GM23248 (cell line): ENCODE measurements around the gene DCP1A. TPM values are rescaled to one million over a fixed set of nuclear protein-coding genes. Genes with fewer than 3 reads are reported as not detected.
"Not testable (repeated sequence)": the region's sequence is repeated elsewhere in the genome, so short reads cannot be mapped to it uniquely, and the experiment has no call there.

Experiments used
- DNase-seq: peaks from one replicate; pipeline ENCODE4 v3.0.0-alpha.2; 2015
- H2AFZ ChIP-seq: fragments of 200-600 bp; sonication (generic); 2 replicates; pipeline ENCODE4 v1.6.1; 2016; ENCODE audit warnings: antibody characterized with exemption
- H3F3A ChIP-seq: fragments of 200-600 bp; sonication (generic); 2 replicates; pipeline ENCODE4 v1.6.1; 2016; ENCODE audit warnings: mild to moderate bottlenecking, antibody characterized with exemption, mixed run types; ENCODE audit not compliant: insufficient read depth
- H3K27ac ChIP-seq: fragments of 200-600 bp; sonication (generic); 2 replicates; pipeline ENCODE4 v1.5.1; 2016; ENCODE audit warnings: mild to moderate bottlenecking
- H3K27me3 ChIP-seq: fragments of 200-600 bp; sonication (generic); replicated peaks from 2 replicates; pipeline ENCODE4 v1.6.1; 2016; ENCODE audit warnings: mild to moderate bottlenecking; ENCODE audit not compliant: insufficient read depth
- H3K36me3 ChIP-seq: fragments of 200-600 bp; sonication (generic); 2 replicates; pipeline ENCODE4 v1.6.1; 2016; ENCODE audit warnings: low read depth, mild to moderate bottlenecking
- H3K4me1 ChIP-seq: fragments of 200-600 bp; sonication (generic); 2 replicates; pipeline ENCODE4 v1.6.1; 2016; ENCODE audit warnings: mild to moderate bottlenecking; ENCODE audit not compliant: insufficient read depth
- H3K4me2 ChIP-seq: fragments of 200-600 bp; sonication (generic); one replicate; pipeline ENCODE4 v1.6.1; 2016; ENCODE audit warnings: mild to moderate bottlenecking; ENCODE audit not compliant: unreplicated experiment
- H3K4me3 ChIP-seq: fragments of 200-600 bp; sonication (generic); 2 replicates; pipeline ENCODE4 v1.5.1; 2016; ENCODE audit warnings: mild to moderate bottlenecking
- H3K79me2 ChIP-seq: fragments of 200-600 bp; sonication (generic); 2 replicates; pipeline ENCODE4 v1.6.1; 2016; ENCODE audit warnings: mild to moderate bottlenecking; ENCODE audit not compliant: insufficient read depth
- H3K9ac ChIP-seq: fragments of 200-600 bp; sonication (generic); 2 replicates; pipeline ENCODE4 v1.6.1; 2016; ENCODE audit warnings: mild to moderate bottlenecking
- H3K9me2 ChIP-seq: fragments of 200-600 bp; sonication (generic); 2 replicates; pipeline ENCODE4 v1.6.1; 2016; ENCODE audit warnings: mixed run types, mild to moderate bottlenecking, moderate library complexity; ENCODE audit not compliant: insufficient read depth
- H3K9me3 ChIP-seq: fragments of 200-600 bp; sonication (generic); one replicate; pipeline ENCODE4 v1.6.1; 2017; ENCODE audit warnings: low read depth
- H4K20me1 ChIP-seq: fragments of 200-600 bp; sonication (generic); 2 replicates; pipeline ENCODE4 v1.6.0; 2016; ENCODE audit not compliant: insufficient read depth
- EZH2 ChIP-seq: fragments of 200-600 bp; sonication (generic); IDR thresholded peaks from 2 replicates; pipeline ENCODE4 v1.6.1; 2018; ENCODE audit warnings: antibody characterized with exemption, mild to moderate bottlenecking; ENCODE audit not compliant: insufficient read depth, poor library complexity, severe bottlenecking
- EZH2phosphoT487 ChIP-seq: fragments of 200-600 bp; sonication (generic); IDR thresholded peaks from 2 replicates; pipeline ENCODE4 v1.6.1; 2018; ENCODE audit warnings: antibody characterized with exemption, moderate library complexity, mild to moderate bottlenecking, low read depth; ENCODE audit not compliant: insufficient read depth
- WGBS, 2 experiments: methylation state at CpG; one replicate each; pipeline ENCODE4 v1.1.6; 2015 to 2017; ENCODE audit warnings: low lambda C conversion rate in 2 of 2, low coverage in 1 of 2; ENCODE audit errors: missing lambda C conversion rate in 2 of 2; 5-methylcytosine and 5-hydroxymethylcytosine counted together
- in situ Hi-C: fragments of 300-500 bp; cut with MboI; formaldehyde crosslinking; loops from 2 replicates; pipeline ENCODE4 v1.15.0; 2020
- polyA plus RNA-seq: library from polyadenylated mRNA; unstranded; fragments of >200 nt; fragmentation: Nextera tagmentation; extraction: Ambion mirVana; gene quantifications from 2 replicates; pipeline ENCODE4 v1.2.1, GENCODE V29; 2016
- total RNA-seq: library from RNA; depleted of rRNA; stranded (reverse); fragments of >200 nt; shearing (Covaris generic); gene quantifications from 2 replicates; pipeline ENCODE4 v1.2.3, GENCODE V29; 2014

Gene DCP1A
- total and polyA plus RNA-seq, 2 experiments from 2014 or later, result 13.1 to 27.2 TPM

GRCh38 chr3:53253707-53254508 is 93.4 kb downstream of the DCP1A start:
- peaks cover 10% of the 10 kb centered on the region; the same call in 1 of the 2 replicates for H3K4me1 ChIP-seq
- H3K4me3 ChIP-seq, result peak overlapping the region; percentile 96
- no peak for TF ChIP-seq EZH2
- peaks cover 65% of the 10 kb centered on the region for H3K79me2 ChIP-seq
- peak overlapping the region; percentile 89 for H3K4me2 ChIP-seq
- H4K20me1 ChIP-seq, result peaks cover 18% of the 10 kb centered on the region; the same call in 1 of the 2 replicates
- WGBS, 2 experiments, result 41 to 44% methylated on average over 7 of the region's 7 CpGs
- in situ Hi-C loops, result no loop called here
- no peaks in the 10 kb centered on the region for H3K27me3 ChIP-seq
- no peaks in the 10 kb centered on the region for H3K9me2 ChIP-seq
- peak overlapping the region; percentile 87 for H3K9ac ChIP-seq
- H2AFZ ChIP-seq, result no peak overlapping the region
- H3F3A ChIP-seq, result 0 out of 2 replicates have a peak, but pooled peaks cover 7% of the 10 kb centered on the region
- 0 out of 2 replicates have a peak overlapping the region, but pooled peaks have one; percentile 28 for H3K27ac ChIP-seq
- DNase-seq, result peak; percentile 28
- H3K36me3 ChIP-seq, result no peaks in the 10 kb centered on the region
- no peaks in the 10 kb centered on the region for H3K9me3 ChIP-seq

GRCh38 chr3:53252947-53253322 is 94.4 kb downstream of the DCP1A start:
- H3K4me3 ChIP-seq, result peak overlapping the region; percentile 96; the same call in 1 of the 2 replicates
- in situ Hi-C loops, result not testable (repeated sequence)
- peak overlapping the region; percentile 89 for H3K4me2 ChIP-seq

GRCh38 chr3:53252096-53252946 is 95.0 kb downstream of the DCP1A start:
- in situ Hi-C loops, result no loop called here
- H3K9me2 ChIP-seq, result no peaks in the 10 kb centered on the region
- no peaks in the 10 kb centered on the region for H3K36me3 ChIP-seq
- no peak for DNase-seq
- H3K4me2 ChIP-seq, result peak overlapping the region; percentile 89
- TF ChIP-seq EZH2phosphoT487 (no peak), EZH2 (no peak)
- H3K4me1 ChIP-seq, result peaks cover 10% of the 10 kb centered on the region; the same call in 1 of the 2 replicates
- 0 out of 2 replicates have a peak, but pooled peaks cover 12% of the 10 kb centered on the region for H3F3A ChIP-seq
- no peak overlapping the region for H3K9ac ChIP-seq
- peaks cover 29% of the 10 kb centered on the region for H4K20me1 ChIP-seq
- no peak overlapping the region for H2AFZ ChIP-seq
- H3K27ac ChIP-seq, result no peak overlapping the region
- H3K4me3 ChIP-seq, result 0 out of 2 replicates have a peak overlapping the region, but pooled peaks have one; percentile 10
- H3K9me3 ChIP-seq, result no peaks in the 10 kb centered on the region
- H3K27me3 ChIP-seq, result no peaks in the 10 kb centered on the region
- H3K79me2 ChIP-seq, result peaks cover 81% of the 10 kb centered on the region
- 65% methylated on average over 10 of the region's 10 CpGs for WGBS, 2 experiments

More at GRCh38 chr3:53252947-53253322, 94.4 kb downstream of the DCP1A start:
- Histone ChIP-seq H4K20me1 (peaks cover 25% of the 10 kb centered on the region), H3K4me1 (peaks cover 10% of the 10 kb centered on the region; the same call in 1 of the 2 replicates), H3K79me2 (peaks cover 75% of the 10 kb centered on the region)
- H3K9me2 ChIP-seq, H3K27ac ChIP-seq, H2AFZ ChIP-seq, H3K9me3 ChIP-seq, DNase-seq, H3K36me3 ChIP-seq, H3K9ac ChIP-seq, H3F3A ChIP-seq, H3K27me3 ChIP-seq: not testable (repeated sequence)
- 77 to 86% methylated on average over 8 of the region's 8 CpGs for WGBS, 2 experiments

GRCh38 chr3:53250881-53251605 is 96.3 kb downstream of the DCP1A start:
- H3K27ac ChIP-seq, result no peak overlapping the region
- WGBS, 2 experiments, result 95 to 99% methylated on average over 4 of the region's 4 CpGs

More at GRCh38 chr3:53250881-53251605, 96.3 kb downstream of the DCP1A start:
- H3K27me3 ChIP-seq, result no peaks in the 10 kb centered on the region
- in situ Hi-C loops, result no loop called here
- no peak for TF ChIP-seq EZH2phosphoT487
- no peak for TF ChIP-seq EZH2
- H3F3A ChIP-seq, result 0 out of 2 replicates have a peak, but pooled peaks cover 12% of the 10 kb centered on the region
- no peak for DNase-seq
- H3K9ac ChIP-seq, result no peak overlapping the region
- no peak overlapping the region for H3K4me2 ChIP-seq
- H3K4me3 ChIP-seq, result no peak overlapping the region
- no peaks in the 10 kb centered on the region for H3K9me3 ChIP-seq
- H2AFZ ChIP-seq, result no peak overlapping the region
- H3K9me2 ChIP-seq, result no peaks in the 10 kb centered on the region
- H3K79me2 ChIP-seq, result peaks cover 94% of the 10 kb centered on the region
- peaks cover 29% of the 10 kb centered on the region for H4K20me1 ChIP-seq
- H3K36me3 ChIP-seq, result no peaks in the 10 kb centered on the region
- peaks cover 10% of the 10 kb centered on the region; the same call in 1 of the 2 replicates for H3K4me1 ChIP-seq
